ENCODE data around the gene CERS6.

The CERS6 gene

GRCh38 chr2:168679741-168680310 lies 223.8 kb downstream of the CERS6 start:
- DNase-seq = no peak

- no peak for DNase-seq
These were observed 227.9 kb downstream of the CERS6 start for GRCh38 chr2:168683996-168684395.

DNA sequence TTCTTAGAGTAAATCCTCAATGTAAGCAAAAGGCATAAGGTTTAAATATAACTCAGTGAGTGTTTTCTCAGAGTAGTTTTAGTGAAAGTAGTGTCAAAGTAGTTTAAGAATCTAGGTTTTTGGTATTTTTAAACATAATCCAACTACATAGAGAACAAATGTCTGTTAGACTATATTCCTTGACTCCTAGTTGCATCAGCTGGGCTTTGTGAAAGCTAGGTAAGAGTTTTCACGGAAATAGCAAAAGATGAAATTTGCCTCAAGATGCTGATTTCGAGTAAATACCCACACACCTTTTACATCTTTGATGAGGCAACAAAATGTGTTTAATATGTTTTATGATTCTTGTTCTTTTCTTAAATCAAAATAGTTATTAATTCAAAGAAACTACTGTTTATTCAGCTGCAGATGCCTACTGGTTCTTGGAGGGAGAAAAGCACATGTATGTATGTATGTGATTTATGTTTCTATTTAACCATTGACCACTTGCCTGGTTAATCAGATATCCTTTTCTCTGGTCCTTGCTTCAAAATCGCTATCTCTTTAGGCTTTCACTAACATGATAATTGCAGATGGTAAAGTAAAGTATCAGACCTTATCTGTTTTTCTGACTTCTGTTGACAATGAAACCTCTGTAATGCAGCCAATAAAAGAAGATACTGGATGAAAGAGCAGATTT lies 229.0 kb downstream of the CERS6 start:
- no peak for DNase-seq

DNA sequence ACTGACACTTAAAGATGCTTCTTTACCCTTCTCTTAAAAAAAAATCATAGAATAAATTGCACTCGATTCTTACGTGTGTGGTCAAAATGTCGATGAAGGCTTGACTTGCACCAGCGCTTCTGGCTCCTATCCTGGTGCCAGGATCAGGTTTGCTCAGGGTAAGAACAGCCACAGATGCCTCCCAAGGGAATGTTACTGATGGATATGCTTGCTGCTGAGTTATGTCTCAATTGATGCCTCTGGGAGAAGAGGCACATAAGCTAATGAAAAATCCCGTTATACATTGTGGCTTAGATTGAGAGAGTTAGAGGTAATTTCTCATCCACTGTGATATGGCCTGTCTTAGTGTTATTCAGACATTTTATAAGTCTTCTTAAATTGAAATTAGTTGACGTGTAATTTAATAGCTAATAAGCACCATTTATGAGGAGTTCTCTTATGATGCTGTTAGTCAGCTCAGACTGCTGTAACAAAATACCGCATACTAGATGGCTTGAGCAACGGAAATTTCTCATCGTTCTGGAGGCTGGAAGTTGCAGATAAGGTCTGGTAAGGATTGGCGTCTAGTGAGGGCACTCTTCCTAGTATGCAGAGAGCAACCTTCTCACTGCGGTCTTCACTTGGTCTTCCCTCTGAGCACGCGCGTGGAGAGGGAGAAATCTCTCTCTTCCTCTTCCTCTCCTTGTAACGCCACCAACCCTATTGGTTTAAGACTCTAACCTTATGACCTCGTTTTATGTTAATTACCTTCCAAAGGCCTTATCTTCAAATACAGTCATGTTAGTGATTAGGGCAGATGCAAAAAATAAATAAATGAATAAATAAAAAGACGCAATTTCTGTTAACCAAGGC lies 229.8 kb downstream of the CERS6 start:
- DNase-seq = no peak

GRCh38 chr2:168686452-168687191 lies 230.6 kb downstream of the CERS6 start:
- no peak for DNase-seq

DNA sequence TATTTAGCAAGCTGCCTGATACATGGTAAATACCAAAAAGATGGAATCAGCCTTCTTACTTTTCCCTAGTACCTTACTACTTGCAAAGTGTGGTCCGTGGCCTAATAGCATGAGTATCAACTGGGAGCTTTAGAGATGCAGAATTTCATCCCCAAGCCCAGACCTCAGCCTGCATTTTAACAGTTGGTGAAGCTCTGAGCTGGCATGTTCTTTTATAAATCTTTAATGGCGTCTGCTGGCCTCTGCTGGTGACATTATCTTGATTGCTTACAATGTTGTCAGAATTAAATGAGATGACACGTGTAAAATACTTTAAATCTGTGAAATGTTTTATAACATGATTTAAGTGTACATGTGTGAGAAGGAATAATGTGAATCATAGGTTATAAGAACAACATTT lies 231.2 kb downstream of the CERS6 start:
- DNase-seq = no peak

- no peak for DNase-seq
These were observed 234.4 kb downstream of the CERS6 start for GRCh38 chr2:168690381-168690885.

- no peak for DNase-seq
These were observed 235.1 kb downstream of the CERS6 start for GRCh38 chr2:168691221-168691620.

DNA sequence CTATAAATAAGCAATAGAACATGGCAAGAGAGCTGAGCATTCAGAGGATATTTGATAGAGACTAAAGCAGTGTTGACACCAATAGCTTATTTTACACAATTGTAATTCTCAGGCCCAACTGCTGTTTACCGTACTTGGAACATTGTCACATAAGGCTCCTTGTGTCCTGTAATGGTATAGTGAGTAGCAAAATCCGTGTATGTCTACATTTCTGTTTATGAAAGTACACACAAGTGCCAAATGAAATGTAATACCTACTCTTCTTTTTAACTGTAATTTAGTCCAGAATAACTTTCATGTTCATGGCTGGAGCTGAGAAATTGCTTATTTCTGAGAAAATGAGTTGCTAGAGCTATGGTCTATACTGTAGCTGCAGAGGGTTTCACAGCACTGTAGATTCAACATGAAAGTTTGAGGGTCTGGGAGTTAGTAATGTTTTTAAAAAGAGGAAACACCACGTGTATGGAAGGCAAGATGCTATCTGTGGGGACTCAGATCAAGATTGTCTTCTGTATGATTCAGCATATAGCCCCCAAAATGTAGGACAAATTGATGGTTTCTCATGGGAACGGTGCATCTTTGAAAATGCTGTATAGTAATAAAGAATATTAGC lies 236.2 kb downstream of the CERS6 start:
- DNase-seq = no peak

- DNase-seq = no peak
These were observed 238.1 kb downstream of the CERS6 start for GRCh38 chr2:168694173-168694572.

- no peak for DNase-seq
These were observed 238.8 kb downstream of the CERS6 start for GRCh38 chr2:168694866-168695265.

DNA sequence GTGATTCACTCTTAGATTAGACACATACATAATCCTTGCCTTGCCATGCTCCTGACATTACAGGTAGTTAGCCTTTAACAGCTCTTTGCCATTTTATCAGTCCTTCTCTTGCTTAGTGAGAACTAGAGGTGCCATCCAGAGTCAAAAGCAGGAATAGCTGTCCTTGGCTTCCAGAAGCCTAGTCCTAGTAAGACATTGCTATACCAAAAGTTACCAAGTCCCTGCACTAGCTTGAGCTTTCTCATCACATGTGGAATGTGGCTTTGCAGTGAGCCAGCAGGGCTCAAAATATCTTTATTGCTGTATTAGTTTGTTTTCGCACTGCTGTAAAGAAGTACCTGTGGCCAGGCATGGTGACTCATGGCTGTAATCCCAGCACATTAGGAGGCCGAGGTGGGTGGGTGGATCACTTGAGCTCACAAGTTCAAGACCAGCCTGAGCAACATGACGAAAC lies 241.6 kb downstream of the CERS6 start:
- DNase-seq = no peak

GRCh38 chr2:168698969-168699368 lies 242.9 kb downstream of the CERS6 start:
- no peak for DNase-seq

- no peak for DNase-seq
These were observed 243.9 kb downstream of the CERS6 start for GRCh38 chr2:168699844-168700417.

- DNase-seq = no peak
These were observed 244.7 kb downstream of the CERS6 start for GRCh38 chr2:168700615-168701245.

- no peak for DNase-seq
These were observed 246.5 kb downstream of the CERS6 start for GRCh38 chr2:168702579-168702978.

DNA sequence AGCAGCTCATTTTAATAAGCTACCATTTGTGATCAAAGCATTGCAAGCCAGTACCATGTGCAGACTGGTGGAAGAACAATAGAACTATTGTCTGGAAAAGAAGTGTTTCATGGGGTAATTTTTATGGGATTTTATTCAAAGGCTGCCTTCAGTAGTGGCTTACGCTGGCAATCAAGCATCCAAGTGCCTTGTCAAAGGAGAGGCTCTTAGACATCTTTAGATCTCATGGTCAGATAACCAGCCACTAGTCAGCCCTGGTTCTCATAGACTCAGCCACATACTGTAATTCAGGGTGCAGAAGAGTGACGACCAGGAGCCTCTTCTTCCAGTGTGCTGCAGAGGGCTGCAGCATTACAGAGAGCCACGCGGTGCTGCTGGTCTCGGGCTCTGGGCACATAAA lies 247.9 kb downstream of the CERS6 start:
- DNase-seq = no peak

- DNase-seq = no peak
These were observed 249.7 kb downstream of the CERS6 start for GRCh38 chr2:168705534-168706470.

- no peak for DNase-seq
These were observed 250.7 kb downstream of the CERS6 start for GRCh38 chr2:168706806-168707205.

- DNase-seq = no peak
These were observed 252.0 kb downstream of the CERS6 start for GRCh38 chr2:168708080-168708479.

All from activated naive CD4-positive, alpha-beta T cell (primary cell).